HCT116 (cell line): ENCODE measurements around the gene ZNF524.

Source experiments
- CTCF ChIP-seq, 3 experiments: fragments of 200-600 bp in 1 of 3; sonication (generic) in 1 of 3; IDR thresholded peaks in 2 of 3; conservative IDR thresholded peaks in 1 of 3; 2 replicates each; pipeline ENCODE4 v1.5.1; 2012 to 2017; ENCODE audit warnings: low read depth in 2 of 3, low read length in 2 of 3, antibody characterized with exemption in 1 of 3, borderline replicate concordance in 1 of 3, control low read depth in 1 of 3, mild to moderate bottlenecking in 1 of 3, mixed read lengths in 1 of 3, mixed run types in 1 of 3, moderate library complexity in 1 of 3; ENCODE audit not compliant: insufficient read depth in 1 of 3
- ELF1 ChIP-seq: IDR thresholded peaks from 2 replicates; pipeline ENCODE4 v1.6.1; 2012; ENCODE audit warnings: low read depth, borderline replicate concordance
- EZH2 ChIP-seq: fragments of 200-600 bp; sonication (generic); IDR thresholded peaks from 2 replicates; pipeline ENCODE4 v1.6.1; 2017; ENCODE audit warnings: antibody characterized with exemption, mixed run types
- EZH2phosphoT487 ChIP-seq: fragments of 200-600 bp; IDR thresholded peaks from 2 replicates; pipeline ENCODE4 v1.6.1; 2018; ENCODE audit warnings: antibody characterized with exemption, borderline replicate concordance
- JUND ChIP-seq: IDR thresholded peaks from 2 replicates; pipeline ENCODE4 v1.6.1; 2012
- POLR2AphosphoS5 ChIP-seq: IDR thresholded peaks from 2 replicates; pipeline ENCODE4 v1.6.1; 2011; ENCODE audit warnings: mild to moderate bottlenecking, low read depth, low read length, moderate library complexity
- SIN3A ChIP-seq: IDR thresholded peaks from 2 replicates; pipeline ENCODE4 v1.6.1; 2012; ENCODE audit warnings: low read depth
- SRF ChIP-seq: IDR thresholded peaks from 2 replicates; pipeline ENCODE4 v1.6.1; 2012; ENCODE audit warnings: low read depth
- ZFX ChIP-seq: fragments of 450-650 bp; IDR thresholded peaks from 2 replicates; pipeline ENCODE4 v1.6.1; 2017
- ZNF274 ChIP-seq: fragments of 200-500 bp; sonication (Bioruptor generic); IDR thresholded peaks from 2 replicates; pipeline ENCODE4 v1.6.1; 2014; ENCODE audit warnings: mild to moderate bottlenecking, low read depth, low read length, inconsistent platforms

- TF ChIP-seq CTCF (IDR thresholded peaks at IDR 0.05 in 2 of 3, conservative IDR thresholded peaks at IDR 0.05 in 1 of 3; ENCODE audit: borderline replicate concordance in 1 of 3, insufficient read depth in 1 of 3, low read depth in 2 of 3, low read length in 2 of 3): no peak
- TF ChIP-seq JUND: no peak
- no peak for TF ChIP-seq SIN3A
- TF ChIP-seq POLR2AphosphoS5: no peak
- TF ChIP-seq ELF1: no peak
- no peak for TF ChIP-seq ZNF274
- no peak for TF ChIP-seq SRF
- TF ChIP-seq EZH2: no peak
- TF ChIP-seq EZH2phosphoT487: no peak
- no peak for TF ChIP-seq ZFX
These were observed 23.5 kb downstream of the ZNF524 start for GRCh38 chr19:55623561-55623960.
